GM21423 (cell line): ENCODE measurements around the gene ADAM10.

Experiments
- ATAC-seq: cut with Tn5 transposase; IDR thresholded peaks from one replicate; pipeline ENCODE4 v1.9.1; 2021; ENCODE audit warnings: mild to moderate bottlenecking, moderate library complexity; ENCODE audit not compliant: unreplicated experiment

ADAM10 gene

DNA sequence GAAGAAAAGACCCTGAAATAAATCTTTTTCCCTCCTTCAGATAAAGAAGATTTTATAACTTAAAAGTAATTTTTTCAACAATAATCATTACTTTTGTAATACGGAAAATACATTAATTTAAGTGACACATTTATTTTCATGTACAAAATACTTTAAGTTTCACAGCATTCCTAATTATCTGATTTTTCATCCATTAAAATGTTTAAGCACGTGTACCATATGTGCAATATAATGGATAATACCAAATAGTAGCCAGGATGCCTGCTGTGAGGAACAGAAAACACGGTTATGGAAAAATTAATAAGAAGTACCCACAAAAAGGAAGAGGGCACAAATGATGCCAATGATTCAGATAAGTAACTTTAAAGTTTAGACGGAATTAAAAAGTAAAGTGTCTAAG lies 33.5 kb downstream of the ADAM10 start:
- ATAC-seq, result no peak

DNA sequence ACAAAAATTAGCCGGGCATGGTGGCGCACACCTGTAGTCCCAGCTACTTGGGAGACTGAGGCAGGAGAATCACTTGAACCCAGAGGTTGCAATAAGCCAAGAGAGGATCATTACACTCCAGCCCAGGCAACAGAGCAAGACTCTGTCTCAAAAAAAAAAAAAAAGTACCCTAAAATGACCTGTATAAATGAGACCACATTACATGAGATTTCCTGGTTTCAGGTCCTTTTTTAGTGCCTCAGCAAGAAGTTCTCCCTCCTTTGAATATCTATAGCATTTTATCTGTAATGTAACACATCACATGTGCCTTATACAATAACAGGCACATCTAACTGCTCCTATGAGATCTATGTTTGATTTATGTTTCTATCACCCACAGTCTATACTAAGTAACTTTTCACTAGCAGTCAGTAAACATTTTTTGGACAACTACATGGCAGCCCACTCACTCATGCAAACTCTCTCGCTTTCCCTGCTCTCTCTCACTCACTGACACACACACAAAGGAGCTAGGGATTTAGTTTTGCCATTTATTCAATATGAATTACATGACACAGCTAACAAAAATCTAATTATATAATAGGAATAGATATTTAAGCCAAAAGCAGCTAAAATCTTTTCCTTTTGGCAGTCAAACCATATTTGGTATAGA lies 34.1 kb downstream of the ADAM10 start:
- no peak for ATAC-seq

DNA sequence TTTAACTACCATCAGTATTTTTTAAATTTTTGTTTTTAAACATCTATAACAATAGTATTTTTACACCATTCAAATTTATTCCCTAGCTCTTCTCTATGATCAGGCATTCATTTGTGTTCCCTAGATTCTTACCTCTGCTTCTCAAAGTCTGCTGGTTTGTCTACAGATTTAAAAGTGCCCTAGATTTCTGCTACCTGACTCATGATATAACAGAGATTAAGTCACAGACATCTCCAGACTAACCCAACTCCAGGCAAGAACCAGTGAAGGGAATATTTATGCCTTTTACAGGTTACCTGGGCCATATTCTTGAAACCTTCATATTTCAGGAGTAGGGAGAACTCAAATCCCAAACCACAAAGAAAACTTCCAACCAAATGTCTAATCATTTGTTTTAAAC lies 38.8 kb downstream of the ADAM10 start:
- ATAC-seq, result no peak

DNA sequence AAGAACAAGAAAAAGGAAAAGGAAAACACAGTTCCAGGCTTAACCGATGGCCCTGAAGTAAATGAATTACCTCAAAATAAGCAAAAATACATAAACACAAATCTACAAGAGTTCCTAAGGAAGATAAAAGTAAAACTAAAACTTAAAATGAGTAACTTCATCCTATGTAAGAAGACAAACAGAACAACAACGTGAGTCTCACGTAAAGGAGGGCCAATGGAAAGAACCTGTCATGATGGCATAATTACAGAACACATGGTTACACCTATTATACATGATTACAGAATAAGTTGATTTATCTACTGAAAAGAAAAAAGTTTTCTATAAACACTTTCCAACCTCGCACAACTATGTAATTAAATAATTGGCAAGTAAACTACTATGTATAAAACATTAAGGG lies 42.1 kb downstream of the ADAM10 start:
- no peak for ATAC-seq

DNA sequence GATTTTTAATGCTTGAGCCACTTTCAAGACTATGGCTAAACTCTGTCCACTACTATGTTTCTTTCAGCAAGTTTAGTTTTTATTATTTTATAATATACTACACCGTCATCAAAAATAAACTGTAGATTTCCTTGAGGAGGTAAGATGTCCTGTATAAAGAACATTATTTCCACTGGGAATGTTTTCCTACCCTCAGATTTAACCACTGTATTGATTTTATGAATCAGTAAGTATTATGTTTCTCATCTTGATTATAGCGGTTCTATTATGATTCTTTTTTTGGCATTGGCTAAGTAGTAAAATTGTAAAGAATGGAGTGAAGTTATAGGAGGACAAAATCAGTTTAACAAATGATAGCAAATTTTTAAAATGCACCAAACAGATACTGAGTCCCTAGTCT lies 44.4 kb downstream of the ADAM10 start:
- ATAC-seq, result no peak

DNA sequence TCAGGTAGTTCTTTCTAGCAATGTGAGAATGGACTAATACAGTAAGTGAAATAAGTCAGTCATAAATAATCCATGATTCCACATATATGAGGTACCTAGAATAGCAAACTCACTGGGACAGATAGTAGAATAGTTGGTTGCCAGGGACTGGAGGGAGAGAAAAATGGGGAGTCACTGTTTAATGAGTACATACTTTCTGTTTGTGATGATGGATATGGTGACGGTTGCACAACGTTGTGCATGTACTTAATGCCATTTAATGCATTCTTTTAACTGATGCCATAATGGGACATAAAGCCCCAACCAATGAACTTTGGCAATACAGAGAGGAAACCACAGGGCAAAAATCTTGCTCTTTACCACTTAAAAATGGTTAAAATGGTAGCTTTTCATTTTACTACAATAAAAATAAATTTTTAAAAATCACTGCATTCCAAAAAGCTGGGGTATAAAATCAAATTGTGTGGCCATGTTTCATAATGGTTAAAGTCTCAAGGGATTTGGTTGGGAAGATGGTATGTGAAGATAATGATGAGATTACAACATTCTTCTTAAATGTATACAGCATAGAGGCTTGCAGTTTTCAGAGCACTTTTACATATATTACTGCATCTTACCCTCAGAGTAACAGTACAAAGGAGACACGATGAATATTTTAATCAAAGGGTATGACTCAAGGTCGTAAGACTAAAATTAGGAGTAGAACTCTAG lies 45.2 kb downstream of the ADAM10 start:
- no peak for ATAC-seq

DNA sequence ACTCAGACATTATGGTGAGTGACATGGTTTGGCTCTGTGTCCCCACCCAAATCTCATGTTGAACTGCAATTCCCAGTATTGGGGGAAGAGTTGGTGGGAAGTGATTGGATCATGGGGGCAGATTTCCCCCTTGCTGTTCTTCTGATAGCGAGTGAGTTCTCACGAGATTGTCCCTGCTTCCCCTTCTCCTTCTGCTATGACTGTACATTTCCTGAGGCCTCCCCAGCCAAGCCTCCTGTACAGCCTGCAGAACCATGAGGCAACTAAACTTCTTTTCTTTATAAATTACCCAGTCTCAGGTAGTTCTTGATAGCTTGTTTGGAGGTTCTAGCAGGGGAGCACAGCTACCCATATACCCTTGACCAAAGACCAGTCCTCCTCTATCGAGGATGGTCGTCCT lies 45.9 kb downstream of the ADAM10 start:
- ATAC-seq, result no peak

DNA sequence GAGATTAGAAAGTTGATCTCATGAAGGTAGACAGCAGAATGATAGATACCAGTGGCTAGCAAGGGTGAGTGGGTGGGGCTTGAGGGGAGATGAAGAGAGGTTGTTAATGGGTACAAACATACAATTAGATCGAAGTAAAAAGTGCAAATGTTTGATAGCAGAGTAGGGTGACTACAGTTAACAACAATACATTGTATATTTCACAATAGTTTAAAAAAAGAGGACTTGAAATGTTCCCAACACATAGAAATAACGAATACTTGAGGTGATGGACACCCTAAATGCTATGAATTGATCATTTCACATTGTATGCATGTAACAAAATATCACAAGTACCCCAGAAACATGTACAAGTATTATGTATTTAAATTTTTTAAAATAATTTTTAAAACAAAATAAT lies 47.3 kb downstream of the ADAM10 start:
- ATAC-seq, result no peak

DNA sequence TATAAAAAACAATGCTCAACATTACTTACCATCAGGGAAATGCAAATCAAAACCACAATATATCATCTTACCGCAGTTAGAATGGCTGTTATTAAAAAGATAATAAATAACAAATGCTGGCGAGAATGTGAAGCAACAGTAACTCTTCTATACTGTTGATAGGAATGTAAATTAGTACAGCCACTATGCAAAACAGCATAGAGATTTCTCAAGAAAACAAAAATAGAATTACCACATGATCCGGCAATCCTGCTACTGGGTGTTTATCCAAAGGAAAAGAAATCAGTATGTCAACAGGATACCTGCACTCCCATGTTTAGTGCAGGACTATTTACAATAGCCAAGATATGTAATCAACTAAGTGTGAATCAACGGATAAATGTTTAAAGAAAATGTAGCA lies 48.1 kb downstream of the ADAM10 start:
- ATAC-seq, result no peak

DNA sequence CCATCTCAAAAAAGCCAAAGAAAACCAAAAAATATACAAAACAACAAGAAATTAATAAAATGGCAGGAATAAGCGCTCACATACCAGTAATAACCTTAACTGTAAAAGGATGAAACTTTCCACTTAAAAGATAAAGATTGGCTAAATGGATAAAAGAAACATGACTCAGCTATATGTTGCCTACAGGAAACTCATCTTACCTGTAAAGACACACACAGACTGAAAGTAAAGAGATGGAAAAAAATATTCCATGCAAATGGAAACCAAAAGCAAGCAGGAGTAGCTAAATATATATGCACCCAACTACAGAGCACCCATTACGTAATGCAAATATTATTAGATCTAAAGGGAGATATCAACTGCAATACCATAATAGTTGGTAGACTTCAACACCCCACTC lies 49.7 kb downstream of the ADAM10 start:
- ATAC-seq, result no peak

DNA sequence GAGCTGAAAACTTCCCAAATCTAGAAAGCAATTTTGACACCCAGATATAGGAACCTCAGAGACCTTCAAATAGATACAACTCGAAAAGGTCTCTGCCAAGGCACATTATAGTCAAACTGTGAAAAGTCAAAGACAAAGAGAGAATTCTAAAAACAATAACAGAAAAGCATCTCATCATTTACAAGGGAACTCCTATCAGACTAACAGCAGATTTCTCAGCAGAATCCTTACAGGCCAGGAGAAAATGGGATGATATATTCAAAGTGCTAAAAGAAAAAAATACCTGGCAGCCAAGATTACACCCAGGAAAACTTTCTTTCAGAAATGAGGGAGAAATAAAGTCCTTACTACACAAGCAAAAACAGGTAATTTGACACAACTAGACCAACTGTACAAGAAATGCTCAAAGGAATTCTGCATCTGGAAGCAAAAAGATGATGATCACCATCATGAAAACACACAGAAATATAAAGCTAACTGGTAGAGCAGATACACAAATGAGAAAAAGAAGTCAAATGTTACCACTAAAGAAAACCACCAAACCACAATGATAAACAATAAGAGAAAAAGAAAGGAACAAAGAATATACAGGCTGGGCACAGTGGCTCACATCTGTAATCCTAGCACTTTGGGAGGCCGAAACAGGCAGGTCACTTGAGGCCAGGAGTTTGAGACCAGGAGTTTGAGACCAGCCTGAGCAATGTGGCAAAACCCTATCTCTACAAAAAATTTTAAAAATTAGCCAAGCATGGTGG lies 50.4 kb downstream of the ADAM10 start:
- ATAC-seq, result no peak

DNA sequence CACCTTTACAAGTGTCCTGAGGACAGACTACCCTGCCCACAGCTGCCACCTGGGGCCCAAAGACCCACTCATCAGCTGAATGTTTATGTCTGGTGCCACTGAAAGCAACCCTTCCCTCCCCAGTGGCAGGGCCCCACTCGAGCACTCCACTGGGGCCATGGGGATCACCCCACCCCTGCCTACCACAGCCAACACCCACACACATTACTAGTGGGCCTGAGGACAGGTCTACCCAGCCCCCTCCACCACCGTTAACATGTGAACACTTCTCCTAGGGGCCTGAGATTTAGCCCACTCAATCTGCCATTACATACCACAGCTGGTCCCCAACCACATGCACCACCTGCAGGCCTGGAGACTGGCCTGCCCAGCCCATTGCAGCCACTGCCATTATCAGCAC lies 52.3 kb downstream of the ADAM10 start:
- ATAC-seq, result no peak

DNA sequence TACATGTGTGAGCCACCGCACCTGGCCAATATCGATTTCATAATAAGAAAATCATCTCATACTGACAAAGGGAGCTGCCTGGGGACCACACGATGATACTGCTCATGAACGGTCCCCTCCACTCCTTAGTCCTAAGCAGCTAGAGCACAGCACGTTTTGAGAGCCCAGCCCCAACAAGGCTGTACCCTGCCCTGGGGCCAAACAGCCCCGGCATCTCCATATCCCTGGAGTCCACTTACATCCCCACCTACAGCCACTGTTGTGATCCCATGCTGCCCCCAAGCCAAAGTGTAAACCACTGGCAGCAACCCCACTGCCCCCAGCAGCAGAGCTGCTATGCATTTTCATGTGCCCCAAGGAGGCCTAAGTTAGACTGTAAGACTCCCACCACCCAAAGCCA lies 52.8 kb downstream of the ADAM10 start:
- ATAC-seq, result no peak

DNA sequence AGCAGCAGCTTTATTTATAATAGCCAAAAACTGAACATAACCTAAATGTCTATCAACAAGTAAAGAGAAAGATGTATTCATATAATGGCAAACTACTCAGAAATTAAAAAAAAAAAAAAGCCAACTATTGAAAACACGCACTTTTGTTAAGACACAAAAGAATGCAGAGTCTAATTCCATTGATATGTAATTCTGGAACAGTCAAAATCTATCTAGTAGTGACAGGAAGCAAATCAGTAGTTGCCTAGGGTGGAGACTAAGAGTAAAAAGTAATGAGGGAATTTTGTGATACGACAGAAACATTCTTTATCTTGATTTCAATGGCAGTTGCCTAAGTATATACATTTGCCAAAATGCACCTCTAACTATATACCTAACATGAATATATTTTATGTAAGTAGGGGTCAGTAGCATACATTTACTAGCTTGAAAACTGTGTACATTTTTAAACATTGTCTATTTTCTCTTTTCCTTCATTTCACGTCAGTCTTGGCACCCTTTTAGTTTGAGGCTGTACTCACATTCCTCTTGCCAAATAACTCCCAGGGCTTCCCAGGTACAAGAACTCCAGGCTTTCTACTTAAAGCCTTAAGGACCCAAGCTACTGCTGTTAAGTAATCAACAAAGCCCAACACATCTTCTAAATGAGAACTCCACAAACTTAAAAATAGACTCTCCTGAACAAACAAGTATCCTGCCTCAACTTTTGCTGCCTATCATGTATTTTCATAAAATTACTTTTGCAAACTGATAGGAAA lies 54.7 kb downstream of the ADAM10 start:
- ATAC-seq, result no peak

DNA sequence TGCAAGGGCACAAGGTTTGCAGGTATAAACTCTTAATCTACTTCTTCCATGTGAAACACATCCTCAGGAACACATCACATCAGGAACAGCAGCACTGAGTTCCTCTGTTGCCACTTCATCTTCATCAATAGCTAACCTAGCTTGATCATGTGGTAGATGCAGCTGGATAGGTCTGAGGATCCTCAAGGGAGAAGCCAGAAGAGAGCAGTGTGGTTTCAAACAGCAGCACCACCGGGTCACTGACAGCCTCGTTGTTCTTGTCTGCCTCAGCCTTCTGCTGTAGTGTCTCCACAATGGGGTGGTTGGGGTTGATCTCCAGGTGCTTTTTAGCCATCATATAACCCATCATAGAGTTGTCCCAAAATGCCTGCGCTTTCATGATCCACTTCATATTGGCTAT lies 58.8 kb downstream of the ADAM10 start:
- ATAC-seq, result peak; percentile 74

DNA sequence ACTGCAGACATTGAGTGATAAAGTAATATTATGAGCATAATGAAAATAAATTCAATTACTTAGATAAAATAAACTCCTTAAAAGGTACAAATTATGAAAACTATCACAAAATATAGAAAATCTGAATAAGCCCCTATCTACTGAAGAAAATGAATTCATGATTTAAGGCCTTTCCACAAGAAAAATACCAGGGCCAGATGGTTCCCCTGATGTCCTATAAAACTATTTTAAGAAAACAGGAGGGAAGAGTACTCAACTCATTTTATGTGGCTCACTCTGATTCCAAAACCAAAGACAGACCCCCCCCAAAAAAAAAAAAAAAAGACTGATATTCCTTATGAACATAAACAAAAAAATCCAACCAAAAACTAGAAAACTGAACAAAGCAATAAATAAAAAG lies 59.9 kb downstream of the ADAM10 start:
- no peak for ATAC-seq

DNA sequence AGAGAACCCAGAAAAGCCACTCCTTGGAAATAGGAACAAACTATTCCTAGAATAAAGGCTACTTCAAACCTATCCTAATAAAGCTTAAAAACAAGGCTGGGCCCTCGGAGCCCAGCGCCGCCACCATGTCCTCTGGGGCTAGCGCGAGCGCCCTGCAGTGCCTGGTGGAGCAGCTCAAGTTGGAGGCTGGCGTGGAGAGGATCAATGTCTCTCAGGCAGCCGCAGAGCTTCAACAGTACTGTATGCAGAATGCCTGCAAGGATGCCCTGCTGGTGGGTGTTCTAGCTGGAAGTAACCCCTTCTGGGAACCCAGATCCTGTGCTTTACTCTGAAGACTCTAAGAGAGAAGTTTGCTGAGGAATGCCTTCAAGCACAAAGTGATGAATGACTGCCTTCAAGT lies 63.2 kb downstream of the ADAM10 start:
- ATAC-seq, result no peak

DNA sequence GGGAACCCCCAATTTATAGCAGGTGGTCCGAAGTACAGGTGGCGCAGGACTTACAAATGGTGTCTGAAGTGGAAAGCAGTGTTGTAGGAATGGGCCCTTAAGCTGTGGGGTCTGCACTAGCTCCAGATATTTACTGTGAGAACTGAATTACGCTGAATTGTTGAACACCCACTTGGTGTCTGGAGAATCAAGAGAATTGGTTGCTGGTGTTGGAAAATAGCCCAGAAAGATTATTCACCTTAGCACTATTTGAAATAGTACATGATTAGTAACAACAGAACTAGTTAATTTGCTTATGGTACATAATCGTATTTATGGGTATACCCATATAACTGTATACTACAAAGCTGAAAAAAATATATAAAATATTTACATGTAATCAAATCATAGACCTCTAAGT lies 64.8 kb downstream of the ADAM10 start:
- ATAC-seq, result no peak

DNA sequence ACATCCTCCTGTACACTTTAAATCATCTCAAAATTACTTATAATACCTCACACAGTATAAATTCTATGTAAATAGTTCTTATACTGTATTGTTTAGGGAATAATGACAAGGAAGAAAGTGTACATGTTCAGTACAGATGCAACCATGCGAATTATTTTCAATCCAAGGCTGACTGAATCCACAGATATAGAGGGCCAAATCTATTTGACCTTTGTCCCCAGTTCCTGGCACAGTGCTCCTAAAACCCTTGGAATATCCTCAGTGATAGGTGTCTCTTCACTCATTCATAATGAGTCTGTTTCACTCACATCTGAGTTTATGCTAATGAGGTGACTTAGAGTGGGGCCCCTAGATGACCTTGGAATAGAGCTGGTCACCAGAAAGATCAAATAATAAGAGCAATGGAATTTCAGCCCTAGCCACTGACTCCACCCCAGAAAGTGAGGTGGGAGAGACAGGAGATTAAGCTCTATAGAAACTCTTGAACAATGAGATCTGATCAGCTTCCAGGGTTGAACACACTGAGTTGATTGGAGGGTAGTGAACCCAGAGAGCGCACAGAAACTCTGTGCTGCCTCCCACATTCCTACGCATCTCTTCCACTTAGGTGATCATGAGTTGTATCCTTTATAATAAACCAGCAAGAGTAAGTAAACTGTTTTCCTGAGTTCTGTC lies 65.3 kb downstream of the ADAM10 start:
- ATAC-seq, result no peak

DNA sequence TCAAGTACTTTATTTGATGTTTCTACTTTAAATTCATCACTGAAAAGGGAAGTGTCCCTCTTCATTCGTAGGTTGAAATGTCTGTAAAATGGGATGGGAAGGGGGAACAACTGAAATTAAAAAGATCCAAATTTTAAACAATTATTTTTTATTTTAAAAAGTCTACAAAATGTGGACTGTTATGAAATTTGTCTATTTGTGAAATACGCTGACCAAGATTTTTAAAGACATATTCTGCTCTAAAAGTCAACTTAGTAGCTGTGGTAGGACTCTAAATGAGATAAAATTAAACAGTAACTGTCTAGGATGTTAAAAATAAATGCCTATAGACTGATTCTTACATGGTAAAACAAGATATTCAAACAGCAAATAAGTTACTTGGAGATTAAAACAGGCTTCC lies 67.3 kb downstream of the ADAM10 start:
- no peak for ATAC-seq

DNA sequence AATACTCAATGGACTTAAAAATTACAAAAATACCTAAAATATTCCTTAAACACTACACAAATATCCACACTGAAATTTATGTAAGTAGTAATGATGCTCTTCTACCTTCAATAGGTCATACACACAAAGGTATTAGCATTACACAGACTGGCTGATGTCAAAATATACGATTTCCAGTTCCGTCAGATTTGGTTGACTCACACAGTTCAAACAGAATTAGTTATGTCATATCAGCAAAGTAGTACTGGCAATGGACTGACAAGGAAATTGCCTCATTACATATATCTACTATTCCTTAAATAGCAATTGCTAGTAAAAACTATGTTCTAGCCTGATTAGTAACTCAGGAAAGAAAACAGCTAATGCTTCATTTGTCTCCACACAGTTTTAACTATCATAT lies 70.8 kb downstream of the ADAM10 start:
- no peak for ATAC-seq
